ENCODE data around the gene THADA. TPM values are rescaled to one million over a fixed set of nuclear protein-coding genes. Genes with fewer than 3 reads are reported as not detected.

Gene THADA
- total RNA-seq, 2 experiments from 2014 or later = 31.2 to 32.3 TPM

GRCh38 chr2:43270461-43270860 is 325.4 kb downstream of the THADA start:
- TF ChIP-seq EZH2phosphoT487 (IDR thresholded peaks at IDR 0.05; ENCODE audit: borderline replicate concordance, low read depth, low read length) = no peak
- no peak for TF ChIP-seq CTCF (conservative IDR thresholded peaks at IDR 0.05; ENCODE audit: low read length)
- H3K9me2 ChIP-seq (ENCODE audit: insufficient read depth, low read length) = no peaks in the 10 kb centered on the region
- intact Hi-C loops (cut with micrococcal nuclease; ENCODE audit: unreplicated experiment) = no loop called here
- no peak overlapping the region for H3K4me3 ChIP-seq (ENCODE audit: low read depth, low read length, poor library complexity, severe bottlenecking)
- H3K36me3 ChIP-seq (ENCODE audit: insufficient read depth, low read length) = 0 out of 2 replicates have a peak, but pooled peaks cover 4% of the 10 kb centered on the region
- DNase-seq (ENCODE audit: low spot score) = no peak
- ChIA-PET POLR2A (no interaction called here), CTCF (ENCODE audit: unreplicated experiment) (no interaction called here)
- BruUV-seq (replicated peaks) = no TSS peak
- no peak overlapping the region for H3K4me2 ChIP-seq (ENCODE audit: low read length)
- no peaks in the 10 kb centered on the region for H3K4me1 ChIP-seq (ENCODE audit: insufficient read depth, low read length, poor library complexity, severe bottlenecking)
- H3K9me3 ChIP-seq (ENCODE audit: low read length) = no peaks in the 10 kb centered on the region
- H3K79me2 ChIP-seq (ENCODE audit: insufficient read depth, low read depth, low read length) = no peaks in the 10 kb centered on the region
- no peaks in the 10 kb centered on the region for H4K20me1 ChIP-seq (ENCODE audit: insufficient read depth, low read length)
- H2AFZ ChIP-seq (ENCODE audit: low read length) = no peak overlapping the region
- H3K27ac ChIP-seq (ENCODE audit: low read depth, low read length, poor library complexity, severe bottlenecking) = no peak overlapping the region

- H3K27ac ChIP-seq (ENCODE audit: low read depth, low read length, poor library complexity, severe bottlenecking) = no peak overlapping the region
- no peaks in the 10 kb centered on the region for H4K20me1 ChIP-seq (ENCODE audit: insufficient read depth, low read length)
- BruUV-seq (replicated peaks) = no TSS peak
- H3K9me3 ChIP-seq (ENCODE audit: low read length) = no peaks in the 10 kb centered on the region
- H3K9me2 ChIP-seq (ENCODE audit: insufficient read depth, low read length) = no peaks in the 10 kb centered on the region
- POLR2A ChIA-PET = no interaction called here
- no peak overlapping the region for H3K4me2 ChIP-seq (ENCODE audit: low read length)
- CTCF ChIA-PET (ENCODE audit: unreplicated experiment) = no interaction called here
- H3K79me2 ChIP-seq (ENCODE audit: insufficient read depth, low read depth, low read length) = no peaks in the 10 kb centered on the region
- intact Hi-C loops (cut with micrococcal nuclease; ENCODE audit: unreplicated experiment) = no loop called here
- H2AFZ ChIP-seq (ENCODE audit: low read length) = no peak overlapping the region
- H3K4me1 ChIP-seq (ENCODE audit: insufficient read depth, low read length, poor library complexity, severe bottlenecking) = no peaks in the 10 kb centered on the region
- DNase-seq (ENCODE audit: low spot score) = no peak
- no peak for TF ChIP-seq CTCF (conservative IDR thresholded peaks at IDR 0.05; ENCODE audit: low read length)
- no peak for TF ChIP-seq EZH2phosphoT487 (IDR thresholded peaks at IDR 0.05; ENCODE audit: borderline replicate concordance, low read depth, low read length)
- no peak overlapping the region for H3K4me3 ChIP-seq (ENCODE audit: low read depth, low read length, poor library complexity, severe bottlenecking)
- 0 out of 2 replicates have a peak, but pooled peaks cover 4% of the 10 kb centered on the region for H3K36me3 ChIP-seq (ENCODE audit: insufficient read depth, low read length)
Observed at GRCh38 chr2:43269706-43270105, 326.1 kb downstream of the THADA start.

GRCh38 chr2:43269074-43269572 is 326.7 kb downstream of the THADA start:
- 0 out of 2 replicates have a peak, but pooled peaks cover 4% of the 10 kb centered on the region for H3K36me3 ChIP-seq (ENCODE audit: insufficient read depth, low read length)
- no peak for DNase-seq (ENCODE audit: low spot score)
- H3K4me1 ChIP-seq (ENCODE audit: insufficient read depth, low read length, poor library complexity, severe bottlenecking) = no peaks in the 10 kb centered on the region
- no peaks in the 10 kb centered on the region for H4K20me1 ChIP-seq (ENCODE audit: insufficient read depth, low read length)
- H3K4me3 ChIP-seq (ENCODE audit: low read depth, low read length, poor library complexity, severe bottlenecking) = no peak overlapping the region
- no TSS peak for BruUV-seq (replicated peaks)
- TF ChIP-seq CTCF (conservative IDR thresholded peaks at IDR 0.05; ENCODE audit: low read length) (no peak), EZH2phosphoT487 (IDR thresholded peaks at IDR 0.05; ENCODE audit: borderline replicate concordance, low read depth, low read length) (no peak)
- no peaks in the 10 kb centered on the region for H3K9me2 ChIP-seq (ENCODE audit: insufficient read depth, low read length)
- no peak overlapping the region for H3K4me2 ChIP-seq (ENCODE audit: low read length)
- no peak overlapping the region for H2AFZ ChIP-seq (ENCODE audit: low read length)
- H3K27ac ChIP-seq (ENCODE audit: low read depth, low read length, poor library complexity, severe bottlenecking) = no peak overlapping the region
- intact Hi-C loops (cut with micrococcal nuclease; ENCODE audit: unreplicated experiment) = no loop called here
- no peaks in the 10 kb centered on the region for H3K9me3 ChIP-seq (ENCODE audit: low read length)
- POLR2A ChIA-PET = no interaction called here
- CTCF ChIA-PET (ENCODE audit: unreplicated experiment) = no interaction called here
- no peaks in the 10 kb centered on the region for H3K79me2 ChIP-seq (ENCODE audit: insufficient read depth, low read depth, low read length)

All from OCI-LY7 (cell line).